HL-60/S4 (cell line): ENCODE data around the gene RPUSD2.
"Not testable (repeated sequence)": the region's sequence is repeated elsewhere in the genome, so short reads cannot be mapped to it uniquely, and the experiment has no call there.

Experiments
- in situ Hi-C: fragments of 300-500 bp; cut with MboI; formaldehyde crosslinking; loops from 2 replicates; pipeline ENCODE4 v1.14.3; 2022; ENCODE audit warnings: low sequenced_read_pairs

RPUSD2 gene

GRCh38 chr15:40564591-40565332, 4.3 kb upstream of the RPUSD2 start, which contains the start of gene CCDC32:
Gene CCDC32 (minus strand): TSS chr15:40565042. CDS start chr15:40563015, 2,027 bp downstream.
- in situ Hi-C loops = no loop called here

DNA sequence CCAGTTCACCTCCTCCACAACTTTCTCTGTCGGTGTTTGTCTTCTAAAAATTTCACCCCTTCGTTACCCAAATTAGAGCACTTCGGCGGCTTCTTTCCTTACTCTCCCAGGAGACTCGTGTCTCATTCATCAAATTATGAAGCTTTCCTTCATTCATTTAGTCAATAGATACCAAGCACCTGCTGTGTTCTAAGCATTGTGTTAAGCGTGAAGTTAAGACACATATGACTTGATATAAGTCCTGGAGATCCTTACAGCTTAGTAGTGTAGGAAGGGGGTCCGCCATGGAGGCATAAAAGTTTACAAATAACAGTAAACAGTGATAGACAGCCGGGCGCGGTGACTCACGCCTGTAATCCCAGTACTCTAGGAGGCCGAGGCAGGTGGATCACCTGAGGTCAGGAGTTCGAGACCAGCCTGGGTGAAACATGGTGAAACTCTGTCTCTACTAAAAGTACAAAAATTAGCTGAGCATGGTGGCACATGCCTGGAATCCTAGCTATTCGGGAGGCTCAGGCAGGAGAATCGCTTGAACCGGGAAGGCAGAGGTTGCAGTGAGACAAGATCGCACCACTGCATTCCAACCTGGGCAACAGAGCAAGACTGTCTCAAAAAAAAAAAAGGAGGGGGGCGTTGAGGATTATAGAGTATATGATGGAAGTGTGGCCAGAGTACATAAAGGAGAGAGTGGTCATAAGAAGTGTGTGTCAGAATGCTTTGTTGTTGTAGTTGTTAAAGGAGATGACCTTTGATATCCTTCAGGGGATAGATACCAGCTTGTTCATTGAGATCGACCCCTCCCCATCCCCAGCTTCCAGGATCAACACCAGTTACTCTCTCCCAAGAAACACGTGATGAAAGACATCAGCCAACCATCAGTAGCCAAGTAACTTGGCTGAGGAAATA, 3.5 kb upstream of the RPUSD2 start:
- in situ Hi-C loops = no loop called here

DNA sequence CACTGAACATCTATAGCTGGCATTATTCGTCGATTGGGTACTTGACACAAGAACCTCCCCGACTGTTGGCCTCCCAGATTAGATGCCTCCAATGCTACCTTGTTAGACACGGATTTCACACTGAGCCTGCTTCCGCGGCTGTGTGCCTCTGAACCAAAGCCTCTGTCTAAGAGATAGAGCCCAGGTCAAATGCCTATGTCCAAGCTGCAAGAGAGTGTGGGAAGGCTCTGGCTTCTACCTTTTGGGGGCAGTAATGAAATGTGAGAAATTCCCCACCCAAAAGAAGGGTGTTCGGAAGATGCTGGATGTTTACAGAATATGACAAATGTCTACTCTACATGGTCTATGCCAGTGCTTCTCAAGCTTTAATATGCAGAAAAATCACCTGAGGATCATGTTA, 2.0 kb upstream of the RPUSD2 start:
- in situ Hi-C loops = no loop called here

- in situ Hi-C loops = no loop called here
Observed at GRCh38 chr15:40575113-40575512, 6.0 kb downstream of the RPUSD2 start.

- in situ Hi-C loops = not testable (repeated sequence)
Observed at GRCh38 chr15:40576914-40577313, 7.8 kb downstream of the RPUSD2 start.

GRCh38 chr15:40578892-40579291, 9.8 kb downstream of the RPUSD2 start:
- in situ Hi-C loops = no loop called here

GRCh38 chr15:40581796-40582195, 12.7 kb downstream of the RPUSD2 start:
- in situ Hi-C loops = not testable (repeated sequence)

DNA sequence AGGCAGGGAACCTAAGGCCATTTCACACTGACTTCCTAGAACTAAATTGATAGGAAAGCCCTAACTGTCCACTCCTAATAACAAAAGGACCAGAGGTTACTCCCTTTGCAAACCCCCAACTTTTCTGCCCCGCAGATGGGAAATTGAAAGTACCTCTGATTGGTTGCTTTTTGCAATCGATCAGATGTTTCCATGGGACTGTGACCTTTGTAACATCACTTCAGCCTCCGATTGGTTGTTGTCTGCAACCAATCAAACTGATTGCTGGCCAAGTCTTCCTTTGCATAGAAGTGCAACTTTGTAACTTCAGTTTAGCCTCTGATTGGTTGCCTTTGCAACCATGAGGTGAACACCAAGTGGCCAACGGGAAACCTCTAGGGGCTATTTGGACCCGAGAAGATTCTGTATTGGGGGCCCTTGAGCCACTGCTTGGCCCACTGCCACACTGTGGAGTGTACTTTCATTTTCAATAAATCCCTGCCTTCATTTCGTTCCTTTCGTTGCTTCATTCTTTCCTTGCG, 13.7 kb downstream of the RPUSD2 start:
- in situ Hi-C loops = no loop called here

- in situ Hi-C loops = no loop called here
Observed at GRCh38 chr15:40584191-40584590, 15.1 kb downstream of the RPUSD2 start.

- in situ Hi-C loops = no loop called here
Observed at GRCh38 chr15:40590667-40591050, 21.6 kb downstream of the RPUSD2 start.

GRCh38 chr15:40591389-40591788, 22.3 kb downstream of the RPUSD2 start:
- in situ Hi-C loops = no loop called here

DNA sequence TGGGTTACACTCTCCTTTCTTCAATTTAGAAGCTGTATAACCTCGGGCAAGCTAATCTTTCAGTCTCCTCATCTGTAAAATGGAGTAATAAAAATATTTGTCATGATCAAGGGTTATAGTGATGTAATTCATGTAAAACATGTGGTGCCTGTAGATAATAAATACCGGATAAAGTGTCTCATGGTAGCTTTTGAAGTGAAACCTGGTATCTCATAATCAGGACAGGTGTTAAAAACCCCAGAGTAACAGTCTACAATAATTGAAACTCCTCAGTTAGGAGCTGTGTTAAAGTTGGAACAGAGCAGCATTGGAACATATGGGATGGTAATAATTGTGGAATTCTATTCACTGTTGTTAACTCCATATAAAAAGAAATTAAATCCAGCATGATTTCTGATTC, 24.1 kb downstream of the RPUSD2 start:
- in situ Hi-C loops = no loop called here

GRCh38 chr15:40593588-40594428, 24.7 kb downstream of the RPUSD2 start, which contains the start of gene KNL1:
Gene KNL1 (plus strand): TSS chr15:40594249. CDS start chr15:40602932, 8,683 bp downstream.
- in situ Hi-C loops = no loop called here

DNA sequence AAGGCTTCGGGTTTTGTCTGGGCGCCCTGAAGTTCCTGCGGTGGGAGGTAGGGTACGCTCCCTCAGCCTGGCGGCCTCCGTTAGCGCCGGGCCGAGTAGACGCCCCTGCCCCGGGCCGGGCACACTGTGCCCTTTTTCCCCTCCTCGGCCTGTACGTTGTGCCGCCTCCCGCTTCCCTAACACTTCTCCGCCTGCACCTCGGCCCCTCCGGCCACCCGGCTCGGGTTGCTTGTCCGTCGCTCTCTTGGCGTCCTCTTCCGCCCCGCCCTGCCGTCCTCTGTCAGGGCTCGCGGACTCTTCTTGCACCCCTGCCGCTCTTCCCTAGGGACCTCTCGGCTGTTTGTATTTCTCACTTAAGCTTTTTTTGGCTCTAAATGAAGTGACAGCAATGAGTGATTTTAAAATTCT, 25.3 kb downstream of the RPUSD2 start:
- in situ Hi-C loops = no loop called here

GRCh38 chr15:40595219-40595618, 26.1 kb downstream of the RPUSD2 start:
- in situ Hi-C loops = no loop called here

DNA sequence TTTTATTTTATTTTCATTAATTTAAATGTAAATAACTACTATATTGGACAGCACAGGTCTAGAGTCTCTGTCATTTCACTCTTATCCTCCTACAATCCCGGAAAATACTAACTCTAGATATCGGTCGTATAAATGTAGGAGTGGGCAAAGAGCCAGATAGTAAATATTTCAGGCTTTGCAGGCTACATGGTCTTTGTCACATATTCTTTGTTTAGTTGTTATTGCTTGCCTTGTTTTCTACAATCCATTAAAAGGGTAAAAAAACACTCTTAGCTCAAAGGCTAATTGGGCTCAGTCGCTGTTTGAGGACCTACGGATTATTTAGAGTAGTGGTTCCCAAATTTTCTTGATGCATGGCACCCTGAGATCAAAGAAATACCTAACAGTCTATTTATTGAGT, 26.7 kb downstream of the RPUSD2 start:
- in situ Hi-C loops = no loop called here

GRCh38 chr15:40597024-40597423, 27.9 kb downstream of the RPUSD2 start:
- in situ Hi-C loops = no loop called here

DNA sequence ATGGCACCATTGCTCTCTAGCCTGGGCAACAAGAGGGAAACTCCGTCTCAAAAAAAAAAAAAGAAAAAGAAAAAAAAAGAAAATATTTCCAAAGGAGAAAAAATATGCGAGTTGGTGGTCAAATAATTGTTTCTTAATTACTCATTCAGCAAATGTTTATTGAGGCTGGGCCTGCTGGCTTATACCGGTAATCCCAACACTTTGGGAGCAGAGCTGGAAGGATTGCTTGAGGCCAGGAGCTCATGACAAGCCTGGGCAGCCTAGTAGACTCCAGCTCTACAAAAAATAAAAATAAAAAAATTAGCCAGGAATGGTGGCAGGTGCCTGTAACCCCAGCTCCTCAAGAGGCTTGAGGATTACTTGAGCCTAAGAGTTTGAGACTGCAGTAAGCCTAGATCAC, 29.0 kb downstream of the RPUSD2 start:
- in situ Hi-C loops = no loop called here

DNA sequence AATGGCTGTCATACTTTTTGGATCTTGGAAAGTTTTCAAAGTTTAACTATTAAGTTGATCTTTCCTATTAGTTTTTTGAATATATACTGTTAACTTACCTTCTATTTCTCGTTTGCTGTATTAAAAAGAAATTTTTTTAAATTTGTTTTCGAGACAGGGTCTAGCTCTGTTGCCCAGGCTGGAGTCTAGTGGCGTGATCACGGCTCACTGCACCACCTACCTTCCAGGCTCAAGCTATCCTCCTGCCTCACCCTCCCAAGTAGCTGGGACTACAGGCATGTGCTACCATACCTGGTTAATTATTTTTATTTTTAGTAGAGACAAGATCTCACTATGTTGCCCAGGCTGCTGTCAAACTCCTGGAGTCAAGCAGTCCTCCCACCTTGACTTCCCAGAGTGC, 29.6 kb downstream of the RPUSD2 start:
- in situ Hi-C loops = no loop called here

DNA sequence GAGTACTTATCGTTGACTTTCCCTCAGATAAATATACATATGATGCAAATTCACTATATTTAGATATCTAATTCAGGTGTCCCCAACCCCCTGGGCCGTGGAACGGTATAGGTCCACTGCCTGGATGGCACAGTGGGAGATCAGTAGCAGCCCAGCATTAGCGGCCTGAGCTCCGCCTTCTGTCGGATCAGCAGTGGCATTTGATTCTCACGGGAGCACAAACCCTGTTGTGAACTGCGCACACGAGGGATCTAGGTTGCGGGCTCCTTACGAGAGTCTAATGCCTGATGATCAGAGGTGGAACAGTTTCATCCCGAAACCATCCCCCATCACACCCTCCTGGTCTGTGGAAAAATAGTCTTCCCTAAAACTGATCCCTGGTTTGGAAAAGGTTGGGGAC, 31.9 kb downstream of the RPUSD2 start:
- in situ Hi-C loops = no loop called here

- in situ Hi-C loops = no loop called here
Observed at GRCh38 chr15:40603935-40604334, 34.8 kb downstream of the RPUSD2 start.
